Measurements from ENCODE around the gene RSAD2.
"Not testable (repeated sequence)": the region's sequence is repeated elsewhere in the genome, so short reads cannot be mapped to it uniquely, and the experiment has no call there.

RSAD2 gene, protein sequence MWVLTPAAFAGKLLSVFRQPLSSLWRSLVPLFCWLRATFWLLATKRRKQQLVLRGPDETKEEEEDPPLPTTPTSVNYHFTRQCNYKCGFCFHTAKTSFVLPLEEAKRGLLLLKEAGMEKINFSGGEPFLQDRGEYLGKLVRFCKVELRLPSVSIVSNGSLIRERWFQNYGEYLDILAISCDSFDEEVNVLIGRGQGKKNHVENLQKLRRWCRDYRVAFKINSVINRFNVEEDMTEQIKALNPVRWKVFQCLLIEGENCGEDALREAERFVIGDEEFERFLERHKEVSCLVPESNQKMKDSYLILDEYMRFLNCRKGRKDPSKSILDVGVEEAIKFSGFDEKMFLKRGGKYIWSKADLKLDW

DNA sequence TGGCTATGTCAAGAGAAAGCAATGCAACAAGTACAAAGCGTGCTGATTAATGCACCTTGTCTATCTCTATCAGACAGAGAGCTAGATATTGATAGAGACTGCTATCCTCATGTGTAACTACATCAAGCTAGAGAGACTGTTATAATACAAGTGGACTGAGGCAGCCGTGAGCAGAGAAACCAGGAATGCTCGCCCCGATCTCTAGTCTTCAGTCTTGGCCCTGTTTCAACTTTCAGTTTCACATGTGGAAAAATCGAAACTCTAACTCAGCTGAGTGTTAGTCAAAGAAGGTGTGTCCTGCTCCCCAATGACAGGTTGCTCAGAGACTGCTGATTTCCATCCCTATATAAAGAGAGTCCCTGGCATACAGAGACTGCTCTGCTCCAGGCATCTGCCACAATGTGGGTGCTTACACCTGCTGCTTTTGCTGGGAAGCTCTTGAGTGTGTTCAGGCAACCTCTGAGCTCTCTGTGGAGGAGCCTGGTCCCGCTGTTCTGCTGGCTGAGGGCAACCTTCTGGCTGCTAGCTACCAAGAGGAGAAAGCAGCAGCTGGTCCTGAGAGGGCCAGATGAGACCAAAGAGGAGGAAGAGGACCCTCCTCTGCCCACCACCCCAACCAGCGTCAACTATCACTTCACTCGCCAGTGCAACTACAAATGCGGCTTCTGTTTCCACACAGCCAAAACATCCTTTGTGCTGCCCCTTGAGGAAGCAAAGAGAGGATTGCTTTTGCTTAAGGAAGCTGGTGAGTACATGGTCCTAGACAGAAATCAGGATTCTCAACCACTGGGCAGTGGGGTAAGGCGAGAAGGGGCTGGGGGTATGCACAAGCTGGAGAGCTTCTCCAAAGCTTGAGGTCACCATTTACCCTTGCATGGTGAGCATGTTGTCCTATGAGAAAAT is at the start of gene RSAD2:
Gene RSAD2 (plus strand): TSS at position 376 of the 903 bp plus-strand sequence. CDS start 24 bp downstream, at position 400.
- DNase-seq (ENCODE audit: low spot score): peak; percentile 93

DNA sequence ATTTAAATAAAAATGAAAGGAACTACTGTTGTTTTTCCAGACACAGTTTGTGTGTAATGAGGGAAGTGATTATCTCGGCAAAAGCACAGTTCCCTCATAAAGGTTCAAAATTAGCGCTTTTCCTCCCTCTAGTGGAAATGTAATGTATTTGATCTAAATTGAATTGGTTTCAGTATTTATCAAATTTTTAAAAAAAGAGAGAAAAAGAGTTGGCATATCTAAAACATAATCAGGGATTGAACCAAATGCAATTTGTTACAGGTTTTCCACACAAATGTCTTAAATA is 49.3 kb upstream of the RSAD2 start:
- peak; percentile 67 for DNase-seq (ENCODE audit: low spot score)

DNA sequence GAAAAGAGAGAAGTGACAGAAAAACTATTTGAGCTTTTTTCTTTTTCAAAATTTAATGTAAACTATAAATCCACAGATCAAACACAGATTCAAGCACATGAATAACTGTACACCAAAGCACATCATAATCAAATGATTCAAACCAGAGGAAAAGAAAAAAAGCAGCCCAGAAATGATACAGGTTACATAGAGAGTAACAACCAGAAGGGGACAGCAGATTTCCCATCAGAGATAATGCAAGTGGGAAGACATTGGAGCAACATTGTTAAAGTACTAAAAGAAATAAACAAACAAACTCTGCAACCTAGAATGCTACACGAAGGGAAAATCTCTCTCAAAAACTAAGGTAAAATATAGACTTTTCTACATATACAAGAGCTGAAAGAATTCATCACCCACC is 46.3 kb upstream of the RSAD2 start:
- DNase-seq (ENCODE audit: low spot score): no peak

DNA sequence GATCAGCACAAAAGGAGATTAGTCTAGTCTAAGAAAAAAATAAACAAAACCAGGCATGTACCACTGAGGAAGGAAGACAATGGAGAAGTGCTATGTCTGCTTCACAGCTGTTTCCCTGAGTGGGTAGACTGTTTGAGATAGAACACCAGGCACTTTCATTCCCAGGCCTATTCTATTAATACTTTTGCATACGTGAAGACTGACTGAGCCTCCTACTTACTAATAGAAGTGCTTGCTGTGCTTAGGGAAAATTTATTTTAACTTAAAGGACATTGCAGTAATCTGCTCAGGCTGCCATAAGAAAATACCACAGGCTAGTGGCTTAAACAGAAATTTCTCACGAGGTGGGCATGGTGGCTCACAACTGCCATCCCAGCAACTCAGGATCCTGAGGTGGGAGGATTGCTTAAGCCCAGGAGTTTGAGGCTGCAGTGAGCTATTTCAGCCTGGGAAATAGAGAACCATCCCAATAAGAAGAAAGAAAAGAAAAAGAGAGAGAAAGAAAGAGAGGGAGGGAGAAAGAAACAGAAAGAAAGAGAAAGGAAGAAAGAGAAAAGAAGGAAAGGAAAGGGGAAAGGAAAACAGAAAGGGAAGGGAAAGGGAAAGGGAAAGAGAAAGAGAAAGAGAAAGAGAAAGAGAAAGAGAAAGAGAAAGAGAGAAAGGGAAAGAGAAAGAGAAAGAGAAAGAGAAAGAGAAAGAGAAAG is 44.8 kb upstream of the RSAD2 start:
- DNase-seq (ENCODE audit: low spot score): no peak

DNA sequence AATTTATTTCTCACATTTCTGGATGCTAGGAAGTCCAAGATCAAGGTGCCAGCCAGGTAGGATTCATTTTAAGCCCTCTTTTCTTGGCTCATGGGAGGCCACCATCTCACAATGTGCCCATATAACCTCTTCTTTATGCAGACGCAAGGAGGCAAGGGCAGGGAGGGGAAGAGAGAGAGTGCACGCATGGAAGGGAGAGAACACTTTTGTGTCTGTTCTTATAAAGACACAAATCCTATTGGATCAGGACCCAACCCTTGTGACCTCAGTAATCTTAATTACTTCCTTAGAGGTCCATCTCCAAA is 44.3 kb upstream of the RSAD2 start:
- no peak for DNase-seq (ENCODE audit: low spot score)

DNA sequence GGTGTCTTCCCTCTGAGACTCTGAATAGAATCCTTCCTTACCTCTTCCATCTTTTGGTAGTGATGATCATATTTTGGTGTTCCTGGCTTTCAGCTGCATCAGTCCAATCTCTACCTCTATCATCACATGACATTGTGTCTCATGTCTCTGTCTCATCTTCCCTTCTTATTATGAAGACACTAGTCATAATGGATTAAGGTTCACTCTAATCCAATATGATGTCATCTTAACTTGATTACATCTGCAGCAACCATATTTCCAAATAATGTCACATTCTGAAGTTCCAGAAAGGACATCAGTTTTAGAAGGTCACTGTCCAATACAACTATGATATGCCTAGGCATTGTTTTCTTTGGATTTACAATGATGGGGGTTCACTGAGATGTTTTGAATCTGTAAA is 43.4 kb upstream of the RSAD2 start:
- DNase-seq (ENCODE audit: low spot score): no peak

DNA sequence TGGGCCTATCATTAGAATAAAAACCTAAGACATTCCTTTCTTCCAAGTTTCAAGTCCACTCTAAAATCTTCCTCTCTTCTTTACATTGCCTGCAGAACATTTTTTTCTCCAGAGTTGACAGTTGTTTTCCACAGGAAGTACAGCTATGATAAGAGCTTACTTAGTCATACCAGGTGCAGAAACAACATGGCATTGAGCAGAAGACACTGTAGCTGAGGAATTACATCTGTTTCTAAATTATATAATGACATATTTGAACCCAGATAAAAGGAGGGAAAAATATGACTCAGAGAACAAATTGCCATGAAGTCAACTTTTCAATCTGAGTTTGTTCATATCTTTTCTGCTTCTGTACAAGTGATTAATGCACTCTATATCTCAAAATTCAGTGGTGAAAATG is 42.1 kb upstream of the RSAD2 start:
- DNase-seq (ENCODE audit: low spot score): no peak

DNA sequence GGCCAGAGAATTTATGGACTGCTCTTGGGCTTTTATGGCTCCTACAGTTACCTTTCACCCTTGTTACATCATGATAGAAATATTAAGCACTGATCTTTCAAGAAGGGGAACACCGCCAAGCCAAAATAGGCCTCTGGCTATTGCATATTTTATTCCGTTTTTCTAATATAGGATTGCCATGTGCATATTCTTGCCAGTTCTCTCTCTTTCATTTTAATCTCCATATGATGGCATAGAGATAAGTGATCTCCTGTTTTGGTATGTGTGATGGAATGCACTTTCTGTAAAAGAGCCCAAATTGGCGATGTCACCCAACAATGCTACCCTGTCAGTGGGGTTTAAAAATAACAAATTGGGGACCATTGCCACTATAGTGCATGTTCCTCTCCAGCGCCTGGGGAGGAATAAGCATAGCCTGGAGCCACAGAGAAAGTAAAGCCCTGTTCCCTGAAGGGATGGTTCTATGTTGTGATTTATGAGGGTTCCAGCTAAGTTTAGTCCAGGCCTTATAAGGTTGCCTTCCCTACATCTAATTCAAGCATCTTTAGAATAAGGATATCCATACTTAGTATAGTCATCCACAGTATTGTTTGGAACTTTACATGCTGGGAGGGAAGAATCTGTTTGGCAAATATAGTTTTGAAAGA is 38.8 kb upstream of the RSAD2 start:
- DNase-seq (ENCODE audit: low spot score): no peak

DNA sequence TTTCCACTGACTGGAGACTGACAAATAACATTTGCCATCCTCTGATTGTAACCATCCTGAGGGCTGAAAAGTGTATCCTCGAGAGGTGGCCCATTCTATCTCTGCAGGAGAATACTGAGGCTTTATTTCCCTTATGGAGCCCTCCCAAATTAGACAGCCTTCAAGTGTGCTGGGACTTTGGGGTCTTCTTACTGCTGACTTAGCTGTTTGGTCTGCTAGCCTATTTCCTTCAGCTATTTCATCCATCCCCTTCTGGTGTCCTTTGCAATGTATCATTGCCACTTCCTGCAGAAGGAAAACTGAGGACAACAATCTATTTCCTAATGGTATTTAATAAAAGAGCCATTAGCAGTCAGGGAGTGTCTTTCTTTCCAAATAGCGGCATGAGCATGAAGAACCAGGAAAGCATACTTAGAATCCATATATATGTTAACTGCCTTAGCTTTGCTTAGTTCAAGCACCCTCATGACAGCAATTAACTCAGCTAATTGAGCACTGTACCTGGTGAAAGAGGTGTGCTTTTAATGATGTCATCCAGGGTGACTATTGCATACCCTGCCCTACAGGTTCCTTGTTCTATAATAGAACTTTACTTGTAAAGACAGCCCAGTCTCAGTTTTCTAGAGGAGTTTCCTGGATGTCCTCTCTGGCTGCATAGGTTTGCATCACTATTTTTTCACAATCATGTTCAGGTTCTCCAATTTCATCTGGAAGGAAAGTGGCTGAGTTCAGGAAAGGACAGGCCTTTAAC is 35.9 kb upstream of the RSAD2 start:
- no peak for DNase-seq (ENCODE audit: low spot score)

DNA sequence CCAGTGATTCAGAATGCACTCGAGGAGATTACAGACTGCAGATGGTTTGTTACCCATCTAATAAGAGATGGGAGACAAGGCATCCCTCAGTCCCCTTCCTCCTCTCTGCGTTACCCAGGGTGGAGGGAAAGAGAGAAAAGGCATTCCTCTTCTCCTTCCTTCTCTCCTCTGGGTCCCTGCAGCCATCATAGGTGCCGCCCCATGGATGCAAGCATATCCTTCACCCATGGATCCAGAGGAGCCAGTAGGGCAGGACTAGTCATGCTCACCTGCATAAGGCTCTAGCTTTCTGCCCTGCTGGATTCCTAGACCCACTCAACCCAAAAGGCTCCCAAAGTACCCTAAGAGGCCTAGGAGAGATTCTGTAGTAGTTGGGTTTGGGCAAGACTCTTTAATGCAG is 32.3 kb upstream of the RSAD2 start:
- no peak for DNase-seq (ENCODE audit: low spot score)

DNA sequence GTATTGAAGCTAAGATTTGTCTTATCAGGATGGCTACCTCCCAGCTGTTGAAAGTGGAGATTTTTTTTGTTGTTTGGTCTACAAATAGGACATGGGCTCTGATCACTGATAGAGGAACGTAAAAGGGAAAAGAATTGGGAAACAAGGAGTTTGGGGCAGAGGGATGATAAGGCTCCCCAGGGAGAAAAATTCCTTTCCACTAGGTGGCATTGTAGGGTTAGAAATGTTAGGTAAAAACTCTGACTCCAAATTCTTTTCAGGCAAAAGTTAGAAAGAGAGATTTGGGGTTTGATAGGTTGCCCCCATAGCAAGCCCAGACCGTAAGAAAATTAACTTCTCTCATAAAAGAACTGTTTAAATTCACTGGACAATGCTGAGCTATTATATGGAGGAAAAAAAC is 31.7 kb upstream of the RSAD2 start:
- DNase-seq (ENCODE audit: low spot score): peak; percentile 81

DNA sequence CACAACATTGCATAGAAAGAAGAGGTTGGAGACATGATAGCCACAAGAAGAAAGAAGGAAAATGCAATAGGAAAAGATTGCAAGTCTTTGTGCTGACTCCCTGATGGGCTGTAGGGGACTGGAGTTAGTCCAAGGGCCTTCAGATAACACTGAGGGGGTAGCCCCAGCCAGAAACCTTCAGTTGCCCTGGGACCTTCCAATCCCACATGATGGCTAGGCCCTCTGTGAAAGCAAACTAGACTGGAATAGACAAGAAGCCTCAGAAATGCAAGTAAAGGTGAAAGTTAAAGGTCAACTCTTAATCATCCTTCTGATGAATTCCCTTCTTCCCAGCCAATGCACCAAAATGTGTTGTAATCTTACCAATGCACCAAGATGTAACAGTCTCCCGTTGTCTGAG is 31.0 kb upstream of the RSAD2 start:
- no peak for DNase-seq (ENCODE audit: low spot score)

DNA sequence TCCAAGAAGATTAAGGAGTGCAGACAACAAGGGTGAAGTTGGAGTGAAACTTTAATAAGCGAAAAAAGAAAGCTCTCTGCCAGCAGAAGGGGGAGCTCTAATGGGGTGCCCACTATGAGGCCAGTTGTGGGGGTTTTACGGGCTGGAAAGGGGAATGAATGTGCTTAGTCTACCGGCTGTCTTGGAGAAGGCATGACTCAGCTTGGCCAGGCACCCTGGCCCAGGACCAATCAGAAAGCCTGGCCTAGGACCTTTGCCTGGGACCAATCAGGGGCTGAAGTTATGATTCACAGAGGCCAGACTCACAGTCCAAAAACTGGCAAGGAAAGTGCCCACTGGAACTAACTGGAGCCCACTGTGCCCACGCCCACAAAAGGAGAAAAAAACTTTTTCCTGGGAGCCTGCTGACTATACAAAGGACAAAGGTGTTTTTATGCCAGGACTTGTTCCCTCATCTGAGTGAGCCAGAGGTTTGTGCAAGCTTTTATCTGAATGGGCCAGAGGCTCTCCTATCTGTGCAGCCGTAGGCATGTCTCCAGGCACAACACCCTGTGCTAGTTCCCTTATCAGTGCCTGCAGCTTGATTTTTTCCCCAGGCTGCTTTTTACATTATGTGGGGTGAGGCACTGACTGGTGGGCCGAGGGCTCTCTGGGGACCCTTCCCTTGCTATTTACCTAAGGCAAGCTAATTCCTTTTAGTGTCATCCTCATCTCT is 30.5 kb upstream of the RSAD2 start:
- peak; percentile 98 for DNase-seq (ENCODE audit: low spot score)

DNA sequence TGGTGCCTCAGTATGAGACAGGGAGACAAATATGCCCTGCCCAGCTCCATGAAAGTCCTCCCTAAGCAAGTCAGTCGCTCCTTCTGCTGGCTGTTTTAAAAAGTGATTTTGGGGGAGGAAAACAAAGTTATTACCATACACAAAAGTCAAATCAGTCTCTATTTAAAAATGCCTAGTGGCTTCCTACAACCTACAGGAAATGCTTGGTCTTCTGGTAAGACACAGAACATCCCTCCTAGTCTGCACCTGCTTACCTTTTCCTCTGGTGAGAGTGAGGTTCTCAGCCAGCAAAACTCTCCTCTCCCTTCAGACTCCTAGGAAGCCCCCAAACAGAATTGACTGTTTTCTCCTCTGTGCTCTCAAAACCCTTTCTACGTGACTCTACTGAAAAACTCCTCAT is 25.4 kb upstream of the RSAD2 start:
- DNase-seq (ENCODE audit: low spot score): no peak

DNA sequence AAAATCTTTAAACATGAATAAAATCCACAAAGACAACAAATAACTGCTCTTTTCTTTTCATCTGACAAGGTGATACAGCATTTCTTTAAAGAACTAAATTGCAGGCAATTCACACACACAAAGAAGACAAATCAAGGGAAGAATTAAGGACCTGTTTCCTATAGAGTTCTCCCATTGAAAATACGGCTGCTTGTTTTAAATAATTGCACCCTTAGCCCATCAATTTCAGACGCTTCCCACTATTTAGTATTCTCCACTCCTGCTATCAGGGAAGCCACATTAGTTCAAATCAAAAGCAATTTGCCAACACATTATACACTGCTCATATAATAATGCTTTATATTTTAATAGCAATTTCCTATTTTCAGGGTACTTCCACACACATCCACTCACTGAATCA is 23.2 kb upstream of the RSAD2 start:
- DNase-seq (ENCODE audit: low spot score): no peak

DNA sequence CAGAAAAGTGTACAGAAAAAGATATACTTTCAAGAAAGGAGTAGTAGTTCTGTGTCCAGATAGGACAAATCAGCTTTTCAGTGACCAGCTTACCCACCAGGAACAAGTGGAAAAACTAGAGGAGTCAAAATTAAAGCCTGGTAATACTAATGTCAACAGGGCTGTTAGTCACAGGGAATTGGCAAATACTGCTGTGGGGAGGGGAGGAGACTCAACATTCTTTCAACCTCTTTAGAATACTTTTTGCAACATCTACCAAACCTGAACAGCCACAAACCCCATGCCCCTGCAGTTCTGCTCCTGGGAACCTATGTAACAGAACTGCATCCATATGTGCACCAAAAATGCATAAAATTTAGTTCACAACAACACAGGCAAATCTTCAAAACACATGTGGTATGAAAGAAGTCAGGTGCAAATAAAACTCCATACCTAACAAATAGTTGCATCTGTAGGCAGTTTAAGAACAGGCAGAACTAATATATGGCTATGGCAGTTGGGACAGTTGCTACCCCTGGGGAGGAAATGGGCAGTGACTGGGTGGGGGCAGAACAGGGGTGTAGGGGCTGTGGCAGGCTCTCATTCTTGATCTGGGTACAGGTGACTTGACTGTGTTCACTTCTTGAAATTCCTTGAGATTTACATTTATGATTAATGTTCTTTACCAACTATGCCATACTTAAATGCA is 21.6 kb upstream of the RSAD2 start:
- no peak for DNase-seq (ENCODE audit: low spot score)

DNA sequence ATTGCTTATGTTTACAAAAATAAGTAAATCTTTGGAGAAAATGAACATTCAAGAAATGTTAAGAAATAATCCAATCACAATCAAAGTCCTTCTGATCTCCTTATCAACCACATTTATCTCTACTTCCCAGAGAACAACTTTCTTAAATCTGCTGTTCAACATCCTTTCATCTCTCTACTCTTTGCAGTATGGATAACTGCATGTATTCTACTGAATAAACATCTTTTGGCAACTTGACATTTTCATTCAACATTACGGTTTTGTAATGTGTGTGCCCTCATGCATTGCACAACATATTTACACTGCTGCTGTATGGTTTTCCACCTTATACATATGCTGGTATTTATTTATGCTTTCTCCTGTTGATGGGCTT is 21.0 kb upstream of the RSAD2 start:
- DNase-seq (ENCODE audit: low spot score): no peak

DNA sequence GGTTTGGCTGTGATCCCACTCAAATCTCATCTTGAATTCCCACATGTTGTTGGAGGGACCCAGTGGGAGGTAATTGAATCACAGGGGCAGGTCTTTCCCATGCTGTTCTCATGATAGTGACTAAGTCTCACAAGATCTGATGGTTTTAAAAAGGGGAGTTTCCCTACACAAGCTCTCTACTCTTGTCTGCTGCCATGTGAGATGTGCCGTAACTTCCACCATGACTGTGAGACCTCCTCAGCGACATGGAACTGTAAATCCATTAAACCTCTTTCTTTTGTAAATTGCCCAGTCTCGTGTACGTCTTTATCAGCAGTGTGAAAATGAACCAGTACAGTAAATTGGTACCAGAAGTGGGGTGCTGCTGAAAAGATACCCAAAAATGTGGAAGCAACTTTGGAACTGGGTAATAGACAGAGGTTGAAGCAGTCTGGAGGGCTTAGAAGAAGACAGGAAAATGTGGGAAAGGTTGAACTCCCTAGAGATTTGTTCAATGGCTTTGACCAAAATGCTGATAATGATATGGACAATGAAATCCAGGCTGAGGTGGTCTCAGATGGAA is 19.0 kb upstream of the RSAD2 start:
- not testable (repeated sequence) for DNase-seq (ENCODE audit: low spot score)

DNA sequence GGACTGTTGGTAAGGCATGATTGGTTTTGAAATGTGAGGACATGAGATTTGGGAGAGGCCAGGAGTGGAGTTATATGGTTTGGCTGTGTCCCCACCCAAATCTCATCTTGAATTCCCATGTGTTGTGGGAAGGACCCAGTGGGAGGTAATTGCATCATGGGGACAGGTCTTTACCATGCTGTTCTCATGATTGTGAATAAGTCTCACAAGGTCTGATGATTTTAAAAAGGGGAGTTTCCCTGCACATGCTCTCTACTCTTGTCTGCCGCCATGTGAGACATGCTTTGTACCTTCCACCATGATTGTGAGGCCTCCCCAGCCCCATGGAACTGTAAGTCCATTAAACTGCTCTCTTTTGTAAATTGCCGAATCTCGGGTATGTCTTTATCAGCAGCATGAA is 17.3 kb upstream of the RSAD2 start:
- DNase-seq (ENCODE audit: low spot score): no peak

DNA sequence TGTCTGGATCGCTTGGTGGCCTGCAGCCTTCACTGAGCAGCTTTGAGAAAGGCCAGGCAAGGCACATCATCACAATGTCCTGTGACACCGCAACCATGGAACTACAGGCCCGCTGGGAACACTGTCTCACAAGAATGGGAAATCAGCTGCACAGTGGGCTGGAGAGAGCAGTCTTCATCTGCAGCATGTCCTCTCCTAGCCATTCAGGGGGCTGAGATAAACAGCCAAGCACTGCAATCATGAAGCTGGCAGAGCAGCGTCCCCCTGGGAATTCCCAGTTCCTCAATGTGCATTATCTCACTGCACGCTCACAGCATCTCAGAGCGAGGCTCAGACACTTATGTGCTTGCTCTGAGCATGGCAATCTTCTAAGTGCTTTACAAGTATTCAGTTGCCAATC is 13.8 kb upstream of the RSAD2 start:
- peak; percentile 60 for DNase-seq (ENCODE audit: low spot score)
